Ectodermal cell (in vitro differentiated cells): ENCODE measurements around the gene CNOT6L.

ENCODE experiments used
- H3K27ac ChIP-seq: 2 replicates; pipeline ENCODE4 v1.7.0; 2013; ENCODE audit warnings: mild to moderate bottlenecking, low read depth, low read length; ENCODE audit not compliant: insufficient read depth, poor library complexity, severe bottlenecking
- H3K27me3 ChIP-seq: 2 replicates; pipeline ENCODE4 v1.7.0; 2013; ENCODE audit warnings: mild to moderate bottlenecking, low read length; ENCODE audit not compliant: insufficient read depth, control insufficient read depth, poor library complexity, severe bottlenecking
- H3K36me3 ChIP-seq: one replicate; pipeline ENCODE4 v1.7.0; 2013; ENCODE audit warnings: low read length; ENCODE audit not compliant: control insufficient read depth, insufficient read depth
- H3K4me1 ChIP-seq: one replicate; pipeline ENCODE4 v1.7.0; 2013; ENCODE audit warnings: low read length; ENCODE audit not compliant: control insufficient read depth, insufficient read depth
- H3K4me3 ChIP-seq: 2 replicates; pipeline ENCODE4 v1.7.0; 2013; ENCODE audit warnings: low read depth, low read length, control low read depth; ENCODE audit not compliant: insufficient read depth
- H3K9me3 ChIP-seq: 2 replicates; pipeline ENCODE4 v1.7.0; 2013; ENCODE audit warnings: mild to moderate bottlenecking, low read length, moderate library complexity; ENCODE audit not compliant: control insufficient read depth
- WGBS, 2 experiments: methylation state at CpG; one replicate each; pipeline ENCODE4 v1.1.7; 2013; ENCODE audit warnings: missing lambda C conversion rate in 2 of 2; 5-methylcytosine and 5-hydroxymethylcytosine counted together

Gene CNOT6L

GRCh38 chr4:77804471-77804870 lies 14.7 kb downstream of the CNOT6L start:
- H3K4me1 ChIP-seq, result no peaks in the 10 kb centered on the region
- no peak overlapping the region for H3K4me3 ChIP-seq
- no peaks in the 10 kb centered on the region for H3K36me3 ChIP-seq
- H3K27me3 ChIP-seq, result no peaks in the 10 kb centered on the region
- H3K9me3 ChIP-seq, result no peaks in the 10 kb centered on the region
- H3K27ac ChIP-seq, result no peak overlapping the region

- no peaks in the 10 kb centered on the region for H3K36me3 ChIP-seq
- H3K4me3 ChIP-seq, result no peak overlapping the region
- H3K9me3 ChIP-seq, result no peaks in the 10 kb centered on the region
- H3K27me3 ChIP-seq, result no peaks in the 10 kb centered on the region
- H3K4me1 ChIP-seq, result no peaks in the 10 kb centered on the region
- no peak overlapping the region for H3K27ac ChIP-seq
These were observed 16.8 kb downstream of the CNOT6L start for GRCh38 chr4:77802402-77802801.

GRCh38 chr4:77801260-77801608 lies 17.9 kb downstream of the CNOT6L start:
- WGBS, 2 experiments, result 77 to 80% methylated on average over 1 of the region's 1 CpG
- no peak overlapping the region for H3K4me3 ChIP-seq
- H3K9me3 ChIP-seq, result no peaks in the 10 kb centered on the region
- no peaks in the 10 kb centered on the region for H3K4me1 ChIP-seq
- no peaks in the 10 kb centered on the region for H3K36me3 ChIP-seq
- no peaks in the 10 kb centered on the region for H3K27me3 ChIP-seq
- no peak overlapping the region for H3K27ac ChIP-seq

GRCh38 chr4:77800483-77801259 lies 18.5 kb downstream of the CNOT6L start:
- 46 to 61% methylated on average over 1 of the region's 2 CpGs for WGBS, 2 experiments
- Histone ChIP-seq H3K4me3 (no peak overlapping the region), H3K27ac (no peak overlapping the region)

GRCh38 chr4:77800077-77800476 lies 19.1 kb downstream of the CNOT6L start:
- 90 to 93% methylated on average over 2 of the region's 2 CpGs for WGBS, 2 experiments
- H3K9me3 ChIP-seq, result no peaks in the 10 kb centered on the region
- H3K36me3 ChIP-seq, result no peaks in the 10 kb centered on the region
- H3K27me3 ChIP-seq, result no peaks in the 10 kb centered on the region
- H3K4me1 ChIP-seq, result no peaks in the 10 kb centered on the region
- no peak overlapping the region for H3K27ac ChIP-seq
- H3K4me3 ChIP-seq, result no peak overlapping the region

More at GRCh38 chr4:77800483-77801259, 18.5 kb downstream of the CNOT6L start:
- Histone ChIP-seq H3K36me3 (no peaks in the 10 kb centered on the region), H3K27me3 (no peaks in the 10 kb centered on the region), H3K9me3 (no peaks in the 10 kb centered on the region), H3K4me1 (no peaks in the 10 kb centered on the region)

GRCh38 chr4:77798385-77798784 lies 20.8 kb downstream of the CNOT6L start:
- no peaks in the 10 kb centered on the region for H3K4me1 ChIP-seq
- no peaks in the 10 kb centered on the region for H3K27me3 ChIP-seq
- H3K27ac ChIP-seq, result no peak overlapping the region
- H3K4me3 ChIP-seq, result no peak overlapping the region
- H3K36me3 ChIP-seq, result no peaks in the 10 kb centered on the region
- 95 to 96% methylated on average over 5 of the region's 5 CpGs for WGBS, 2 experiments
- no peaks in the 10 kb centered on the region for H3K9me3 ChIP-seq

- Histone ChIP-seq H3K4me3 (no peak overlapping the region), H3K27ac (no peak overlapping the region), H3K27me3 (no peaks in the 10 kb centered on the region), H3K36me3 (no peaks in the 10 kb centered on the region), H3K9me3 (no peaks in the 10 kb centered on the region), H3K4me1 (no peaks in the 10 kb centered on the region)
These were observed 21.9 kb downstream of the CNOT6L start for GRCh38 chr4:77797239-77797638.

GRCh38 chr4:77795326-77795725 lies 23.8 kb downstream of the CNOT6L start:
- Histone ChIP-seq H3K4me1 (no peaks in the 10 kb centered on the region), H3K9me3 (no peaks in the 10 kb centered on the region), H3K4me3 (no peak overlapping the region), H3K27me3 (no peaks in the 10 kb centered on the region), H3K27ac (no peak overlapping the region), H3K36me3 (no peaks in the 10 kb centered on the region)
- 89 to 100% methylated on average over 1 of the region's 1 CpG for WGBS, 2 experiments

GRCh38 chr4:77790146-77790545 lies 29.0 kb downstream of the CNOT6L start:
- Histone ChIP-seq H3K27ac (no peak overlapping the region), H3K4me3 (no peak overlapping the region), H3K9me3 (no peaks in the 10 kb centered on the region), H3K27me3 (no peaks in the 10 kb centered on the region), H3K4me1 (no peaks in the 10 kb centered on the region), H3K36me3 (no peaks in the 10 kb centered on the region)
- 100% methylated on average over 1 of the region's 1 CpG; no CpG with 5 or more reads in 1 of the 2 experiments for WGBS, 2 experiments

GRCh38 chr4:77788990-77789389 lies 30.2 kb downstream of the CNOT6L start:
- Histone ChIP-seq H3K36me3 (no peaks in the 10 kb centered on the region), H3K27ac (no peak overlapping the region), H3K4me3 (no peak overlapping the region), H3K4me1 (no peaks in the 10 kb centered on the region), H3K9me3 (no peaks in the 10 kb centered on the region), H3K27me3 (no peaks in the 10 kb centered on the region)
- 83 to 98% methylated on average over 2 of the region's 2 CpGs for WGBS, 2 experiments

- H3K27me3 ChIP-seq, result no peaks in the 10 kb centered on the region
- no CpG with 5 or more reads among the region's 3 CpGs for WGBS, 2 experiments
- H3K4me3 ChIP-seq, result no peak overlapping the region
- no peaks in the 10 kb centered on the region for H3K4me1 ChIP-seq
- no peak overlapping the region for H3K27ac ChIP-seq
- H3K9me3 ChIP-seq, result no peaks in the 10 kb centered on the region
- H3K36me3 ChIP-seq, result no peaks in the 10 kb centered on the region
These were observed 31.2 kb downstream of the CNOT6L start for GRCh38 chr4:77787969-77788368.
